Stimulated activated CD8-positive, alpha-beta memory T cell treated with anti-CD3 and anti-CD28 coated beads, Interleukin-4, amount 100 ng/mL, for 24 hours (primary cell): ENCODE data around the gene PTPN5.
"Not testable (repeated sequence)": the region's sequence is repeated elsewhere in the genome, so short reads cannot be mapped to it uniquely, and the experiment has no call there.

ENCODE experiments used
- DNase-seq: peaks from one replicate; pipeline ENCODE4 v3.0.0-alpha.2; 2020; ENCODE audit warnings: low read depth

The PTPN5 gene

GRCh38 chr11:18791207-18791968, at the start of gene PTPN5:
Gene PTPN5, minus strand, starts transcription at chr11:18791798. Its CDS starts 19,840 bp downstream, at chr11:18771958.
- no peak for DNase-seq

- no peak for DNase-seq
These were observed 44.8 kb upstream of the PTPN5 start for GRCh38 chr11:18836417-18836816.

GRCh38 chr11:18834754-18835466, 43.3 kb upstream of the PTPN5 start:
- no peak for DNase-seq

- not testable (repeated sequence) for DNase-seq
These were observed 28.6 kb upstream of the PTPN5 start for GRCh38 chr11:18820160-18820559.

- no peak for DNase-seq
These were observed 12.8 kb upstream of the PTPN5 start for GRCh38 chr11:18804199-18804999.

- DNase-seq, result no peak
These were observed 11.0 kb upstream of the PTPN5 start for GRCh38 chr11:18802381-18803257.

- DNase-seq, result no peak
These were observed 7.3 kb upstream of the PTPN5 start for GRCh38 chr11:18798799-18799469.

GRCh38 chr11:18794956-18795355, 3.4 kb upstream of the PTPN5 start:
- DNase-seq, result no peak

- no peak for DNase-seq
These were observed 1.2 kb upstream of the PTPN5 start for GRCh38 chr11:18792827-18793226.

GRCh38 chr11:18791969-18792628, 501 bp upstream of the PTPN5 start:
- DNase-seq, result no peak

- DNase-seq, result no peak
These were observed 753 bp downstream of the PTPN5 start for GRCh38 chr11:18790883-18791206.

GRCh38 chr11:18789942-18790341, 1.7 kb downstream of the PTPN5 start:
- no peak for DNase-seq

- DNase-seq, result no peak
These were observed 6.2 kb downstream of the PTPN5 start for GRCh38 chr11:18785411-18785810.

- no peak for DNase-seq
These were observed 10.7 kb downstream of the PTPN5 start for GRCh38 chr11:18780896-18781295.

- DNase-seq, result no peak
These were observed 11.3 kb downstream of the PTPN5 start for GRCh38 chr11:18780329-18780728.

- DNase-seq, result no peak
These were observed 13.1 kb downstream of the PTPN5 start for GRCh38 chr11:18778468-18778867.

GRCh38 chr11:18776324-18776723, 15.3 kb downstream of the PTPN5 start:
- DNase-seq, result no peak

- peak; percentile 43 for DNase-seq
These were observed 15.9 kb downstream of the PTPN5 start for GRCh38 chr11:18775492-18776292.

GRCh38 chr11:18774801-18775200, 16.8 kb downstream of the PTPN5 start:
- no peak for DNase-seq

- no peak for DNase-seq
These were observed 17.9 kb downstream of the PTPN5 start for GRCh38 chr11:18773681-18774080.
